ENCODE results near the gene TC2N.

DNA sequence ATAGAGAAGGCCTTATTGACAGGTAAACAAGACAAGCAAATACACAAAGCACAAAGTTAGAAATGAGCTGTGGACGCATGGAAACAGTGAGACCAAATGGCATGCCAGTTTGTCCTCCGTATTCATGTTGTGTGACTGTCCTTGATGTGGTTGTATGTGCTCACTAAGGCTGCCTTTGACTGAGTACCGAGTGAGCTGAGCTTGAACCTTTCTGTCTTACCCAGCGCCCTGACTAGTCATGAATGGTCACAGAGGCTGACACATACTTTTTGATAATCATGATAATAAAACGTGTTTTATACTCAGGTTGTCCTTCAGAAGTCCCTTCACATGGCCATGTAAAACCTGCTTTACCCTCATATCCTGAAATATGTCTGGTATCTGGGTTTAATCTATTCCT is 134.9 kb downstream of the TC2N start:
- TF ChIP-seq POLR2A (IDR thresholded peaks at IDR 0.05) (no peak), CTCF (IDR thresholded peaks at IDR 0.05) (no peak), EP300 (IDR thresholded peaks at IDR 0.05) (no peak)
